GM19397 (cell line): ENCODE data around the gene TANC1.

Source experiments
- ATAC-seq: cut with Tn5 transposase; IDR thresholded peaks from one replicate; pipeline ENCODE4 v1.9.1; 2021; ENCODE audit warnings: mild to moderate bottlenecking, moderate library complexity; ENCODE audit not compliant: unreplicated experiment

The TANC1 gene

GRCh38 chr2:159109517-159109916, 141.1 kb downstream of the TANC1 start:
- no peak for ATAC-seq

DNA sequence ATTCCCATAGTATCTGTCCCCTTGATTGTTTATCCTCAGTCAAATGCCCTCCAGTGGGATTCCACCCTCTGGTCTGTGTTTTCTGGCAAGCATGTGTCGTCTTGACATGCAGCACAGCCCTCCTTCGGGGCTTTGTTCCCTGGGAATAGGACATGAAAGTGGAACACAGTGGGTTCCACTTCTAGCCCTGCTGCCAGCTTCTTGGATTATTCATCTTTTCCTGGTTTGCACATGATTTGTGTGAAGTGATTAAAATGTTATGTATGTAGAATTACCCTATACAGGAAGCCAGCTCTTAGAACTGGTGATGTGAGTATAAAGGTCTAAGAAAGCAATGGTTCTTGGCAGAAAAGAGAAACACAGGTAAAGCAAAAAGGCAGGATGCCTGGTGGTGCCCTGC, 142.3 kb downstream of the TANC1 start:
- ATAC-seq, result no peak

DNA sequence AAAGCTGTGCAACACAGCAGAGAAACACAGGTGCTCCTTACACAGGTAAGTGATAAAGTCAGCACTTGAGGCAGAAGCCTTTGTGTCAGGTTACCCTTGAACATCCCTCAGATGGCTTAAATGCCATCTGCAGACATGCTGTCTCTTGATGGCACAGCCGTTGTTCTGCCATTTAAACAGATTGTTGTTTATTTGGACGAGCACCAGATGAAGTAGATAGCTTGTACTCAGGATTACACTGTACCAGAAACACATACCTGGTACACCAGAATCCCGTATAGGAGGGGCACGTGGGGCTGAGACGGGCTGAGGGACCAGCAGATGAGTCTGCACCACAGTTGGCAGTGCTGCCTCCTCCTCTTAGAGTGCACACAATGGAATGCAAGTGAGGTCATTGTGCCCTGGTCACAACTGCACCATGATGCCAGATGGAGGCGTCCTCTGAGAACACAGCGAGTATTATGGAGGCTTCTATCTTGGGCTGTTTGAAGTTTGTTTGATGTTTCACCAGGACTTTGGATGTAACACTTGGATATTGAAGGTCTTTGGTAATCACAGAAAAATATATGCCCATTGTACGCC, 143.0 kb downstream of the TANC1 start:
- no peak for ATAC-seq

GRCh38 chr2:159114835-159115234, 146.4 kb downstream of the TANC1 start:
- no peak for ATAC-seq

DNA sequence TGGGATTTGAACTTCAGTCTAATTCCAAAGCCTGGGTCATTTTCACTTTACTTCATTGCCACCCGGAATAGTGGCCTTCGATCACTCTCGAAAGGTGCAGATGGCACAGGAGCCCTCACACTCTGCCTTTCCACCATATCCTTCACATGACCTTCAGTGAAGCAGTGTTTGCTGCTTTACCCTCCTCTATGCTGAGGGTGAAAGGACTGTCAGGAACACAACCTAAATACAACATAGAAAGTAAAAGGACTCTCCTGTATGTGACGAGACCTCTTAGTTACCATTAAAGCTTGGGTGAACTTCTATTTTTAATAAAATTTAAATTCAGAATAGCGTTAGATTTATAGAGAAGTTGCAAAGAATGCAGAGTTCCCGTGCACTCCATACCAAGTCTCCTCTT, 148.5 kb downstream of the TANC1 start:
- ATAC-seq, result no peak

DNA sequence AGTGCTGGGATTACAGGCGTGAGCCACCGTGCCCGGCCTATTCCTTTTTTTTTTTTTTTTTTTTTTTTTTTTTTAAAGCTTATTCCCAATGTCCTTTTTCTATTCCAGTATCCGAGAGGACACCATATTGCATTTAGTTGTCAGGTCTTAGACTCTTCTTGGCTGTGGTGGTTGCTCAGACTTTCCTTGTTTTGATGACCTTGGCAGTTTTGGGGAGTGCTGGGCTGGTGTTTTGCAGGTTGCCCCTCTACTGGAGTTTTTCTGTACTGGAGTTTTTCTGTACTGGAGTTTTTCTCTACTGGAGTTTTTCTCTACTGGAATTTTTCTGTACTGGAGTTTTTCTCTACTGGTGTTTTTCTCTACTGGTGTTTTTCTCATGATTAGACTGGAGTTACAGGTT, 149.2 kb downstream of the TANC1 start:
- ATAC-seq, result no peak

- ATAC-seq, result peak; percentile 76
These were observed 149.8 kb downstream of the TANC1 start for GRCh38 chr2:159118115-159118858.

DNA sequence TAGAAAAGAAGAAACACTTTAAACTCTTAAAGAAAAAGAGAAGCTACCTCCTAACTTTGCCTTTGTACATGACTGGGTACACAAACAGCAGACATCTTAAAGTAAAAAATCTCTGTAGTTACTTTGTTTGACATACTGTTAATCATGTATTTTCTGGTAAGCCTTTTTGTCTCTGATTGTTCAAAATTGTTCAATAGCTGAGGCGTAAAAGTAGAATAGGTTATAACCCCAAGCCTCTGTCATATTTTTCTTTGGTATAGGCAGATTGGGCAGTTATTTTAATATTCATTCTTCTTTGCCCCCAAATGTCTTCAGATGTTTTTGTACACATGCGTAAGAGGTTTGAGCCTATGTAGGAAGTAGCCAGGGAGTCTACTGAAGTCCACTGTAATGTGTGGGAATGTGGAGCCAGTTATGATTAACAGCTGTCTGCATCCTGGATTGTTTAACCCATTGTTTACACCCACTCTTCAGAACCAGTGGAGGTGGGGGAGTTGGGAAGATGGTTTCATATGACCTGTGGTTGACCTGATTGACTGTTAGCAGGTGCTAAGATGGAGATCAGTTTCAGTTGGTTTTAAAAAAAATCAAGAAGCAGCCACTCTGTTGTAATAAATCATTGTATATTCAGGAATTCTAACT, 150.5 kb downstream of the TANC1 start:
- no peak for ATAC-seq

GRCh38 chr2:159119652-159120257, 151.3 kb downstream of the TANC1 start:
- no peak for ATAC-seq

- no peak for ATAC-seq
These were observed 155.3 kb downstream of the TANC1 start for GRCh38 chr2:159123786-159124185.

GRCh38 chr2:159124441-159124911, 156.0 kb downstream of the TANC1 start:
- no peak for ATAC-seq

DNA sequence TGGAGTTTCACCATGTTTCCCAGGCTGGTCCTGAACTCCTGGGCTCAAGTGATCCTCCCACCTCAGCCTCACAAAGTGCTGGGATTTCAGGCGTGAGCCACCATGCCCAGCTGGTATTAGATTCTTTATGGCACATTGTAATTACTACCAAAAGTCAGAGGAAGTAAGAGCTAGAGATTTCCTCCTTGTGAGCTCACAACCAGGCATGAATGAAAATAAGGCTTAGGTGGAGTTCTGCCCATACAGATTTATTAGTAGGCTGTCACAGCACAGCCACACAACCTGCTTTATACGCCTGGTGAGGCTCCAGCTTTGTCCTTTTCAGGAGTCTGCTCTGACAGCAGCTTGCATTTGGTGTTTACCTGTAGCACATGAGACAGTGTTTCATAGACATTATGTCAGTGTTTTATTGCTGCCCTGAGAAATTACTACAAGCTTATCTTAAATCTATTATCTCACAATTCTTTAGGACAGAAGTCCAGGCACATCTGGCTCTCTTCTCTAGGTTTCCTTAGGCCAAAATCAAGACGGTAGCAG, 156.6 kb downstream of the TANC1 start:
- no peak for ATAC-seq

DNA sequence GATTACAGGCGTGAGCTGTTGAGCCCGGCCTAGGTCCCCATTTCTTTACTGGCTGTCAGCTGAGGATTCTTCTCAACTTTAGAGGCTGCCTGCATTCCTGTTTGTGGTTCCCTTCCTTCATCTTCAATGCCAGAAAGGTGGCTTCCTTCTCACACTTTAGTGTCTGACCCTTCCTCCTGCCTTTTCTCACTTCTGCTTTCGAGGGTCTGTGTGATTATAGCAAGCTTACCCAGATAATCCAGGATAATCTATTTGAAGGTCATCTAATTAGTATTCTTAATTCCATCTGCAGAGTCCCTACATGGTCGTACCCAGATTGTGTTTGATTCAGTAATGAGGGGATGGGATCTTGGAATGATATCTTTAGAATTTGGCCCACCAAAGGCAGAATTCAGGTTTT, 157.4 kb downstream of the TANC1 start:
- no peak for ATAC-seq

GRCh38 chr2:159126432-159127022, 158.1 kb downstream of the TANC1 start:
- no peak for ATAC-seq

GRCh38 chr2:159128191-159128590, 159.8 kb downstream of the TANC1 start:
- no peak for ATAC-seq

DNA sequence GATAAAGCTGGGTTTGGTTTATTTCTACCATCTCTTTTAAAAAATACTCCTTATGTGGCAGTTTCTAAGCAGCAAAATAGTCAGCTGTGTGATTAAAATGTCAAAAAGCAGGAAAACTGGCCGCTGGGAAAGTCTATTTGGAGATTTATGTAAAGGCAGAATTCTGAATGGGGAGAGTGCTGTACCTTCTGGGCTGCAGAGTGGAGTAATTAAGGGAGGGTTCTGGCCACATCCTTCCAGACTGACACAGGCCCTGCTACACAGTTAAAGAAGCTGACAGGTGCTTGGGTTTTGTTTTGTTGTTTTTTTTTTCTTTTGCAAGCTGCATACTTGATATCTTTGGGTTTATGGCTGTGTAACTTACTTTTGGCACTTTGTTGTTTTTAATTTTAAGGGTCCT, 160.8 kb downstream of the TANC1 start:
- ATAC-seq, result no peak

DNA sequence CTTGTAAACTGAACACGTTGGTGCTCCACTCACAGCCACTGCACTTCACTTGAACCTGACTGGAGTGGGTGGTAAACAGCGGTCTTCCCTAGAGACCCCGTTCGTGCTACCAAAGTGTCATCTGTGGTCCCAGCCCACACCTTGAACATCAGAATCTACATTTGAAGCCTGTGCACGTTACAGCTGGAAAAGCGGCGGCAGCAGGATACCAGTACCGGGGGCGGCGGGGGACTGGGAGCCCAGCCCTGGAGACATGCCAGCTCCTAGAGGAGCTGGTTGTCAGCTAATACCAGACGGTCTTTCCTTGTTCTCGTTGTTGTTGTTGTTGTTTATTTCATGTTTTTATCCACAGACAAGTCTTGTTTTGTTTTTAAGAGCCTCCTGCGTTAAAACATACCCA, 161.4 kb downstream of the TANC1 start:
- no peak for ATAC-seq

- no peak for ATAC-seq
These were observed 161.9 kb downstream of the TANC1 start for GRCh38 chr2:159130302-159130701.

DNA sequence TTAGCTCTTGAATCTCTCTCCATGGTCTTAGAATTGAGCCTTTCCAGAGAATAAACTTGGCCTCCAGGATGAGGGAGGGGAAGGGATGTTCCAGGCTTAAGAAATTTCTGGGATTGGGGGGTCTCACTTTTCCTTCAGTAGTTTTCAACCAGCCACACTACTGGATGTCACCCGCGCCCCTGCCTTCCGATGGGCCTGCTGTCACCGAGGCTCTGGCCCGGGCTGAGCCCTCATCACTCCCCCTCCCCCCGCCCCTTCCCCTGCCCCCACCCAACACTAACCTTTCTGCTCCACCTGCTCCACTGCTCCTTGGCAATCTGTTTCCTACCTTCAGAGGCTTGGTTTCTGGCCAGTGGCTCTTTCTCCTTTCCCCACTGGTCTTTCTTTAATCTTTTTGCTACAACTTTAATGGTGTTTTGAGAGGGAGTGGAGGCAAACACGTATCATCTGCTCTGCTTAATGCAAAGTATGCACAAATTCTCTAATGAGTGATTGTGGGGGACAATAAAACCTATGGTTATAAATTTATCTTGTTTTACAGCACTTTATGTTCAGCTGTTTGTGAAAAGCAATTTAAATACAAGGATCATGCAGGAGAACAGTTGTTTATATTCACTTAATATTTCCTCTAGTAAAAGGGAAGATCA, 162.9 kb downstream of the TANC1 start:
- no peak for ATAC-seq

- ATAC-seq, result no peak
These were observed 163.5 kb downstream of the TANC1 start for GRCh38 chr2:159131914-159132281.

DNA sequence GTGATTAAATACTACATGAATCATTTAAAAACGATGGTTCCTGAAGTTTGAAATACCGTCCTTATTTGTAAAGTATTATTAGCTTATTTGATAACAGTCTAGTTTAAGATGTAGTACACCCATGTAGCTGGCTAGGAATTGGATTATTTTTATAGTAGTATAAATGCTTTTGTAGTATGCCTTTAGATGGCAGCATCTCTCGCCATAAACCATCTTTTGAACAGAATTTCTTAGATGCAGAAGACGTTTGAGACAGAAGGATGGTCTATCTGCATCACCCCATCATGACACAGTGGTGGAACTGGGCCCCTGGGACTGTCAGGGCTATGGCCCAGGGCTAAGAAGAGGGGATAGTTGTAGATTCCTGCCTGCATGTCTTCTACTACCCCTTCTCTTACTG, 165.4 kb downstream of the TANC1 start:
- no peak for ATAC-seq
